Measurements from ENCODE around the gene TBK1. TPM values are rescaled to one million over a fixed set of nuclear protein-coding genes. Genes with fewer than 3 reads are reported as not detected.
"Not testable (repeated sequence)": the region's sequence is repeated elsewhere in the genome, so short reads cannot be mapped to it uniquely, and the experiment has no call there.

Gene TBK1
- polyA plus RNA-seq, 3 donors = 21.0 to 22.5 (median 21.6) TPM

DNA sequence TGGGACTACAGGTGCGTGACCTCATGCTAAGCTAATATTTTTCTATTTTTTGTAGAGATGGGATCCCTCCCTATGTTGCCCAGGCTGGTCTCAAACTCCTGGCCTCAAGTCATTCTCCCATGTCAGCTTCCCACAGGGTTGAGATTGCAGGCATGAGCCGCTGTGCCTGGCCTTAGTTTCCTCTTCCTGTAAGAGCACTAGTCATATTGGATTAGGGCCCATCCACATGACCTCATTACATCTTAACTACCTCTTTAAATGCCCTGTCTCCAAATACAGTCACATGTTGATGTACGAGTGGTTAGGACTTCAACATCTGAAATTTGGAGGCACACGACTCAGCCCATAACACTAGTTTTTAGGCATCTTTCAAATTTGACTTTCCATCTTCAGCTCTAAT, 86.2 kb downstream of the TBK1 start:
- DNase-seq (ENCODE audit: low read depth in 3 of 3, low spot score in 2 of 3) = no peak

DNA sequence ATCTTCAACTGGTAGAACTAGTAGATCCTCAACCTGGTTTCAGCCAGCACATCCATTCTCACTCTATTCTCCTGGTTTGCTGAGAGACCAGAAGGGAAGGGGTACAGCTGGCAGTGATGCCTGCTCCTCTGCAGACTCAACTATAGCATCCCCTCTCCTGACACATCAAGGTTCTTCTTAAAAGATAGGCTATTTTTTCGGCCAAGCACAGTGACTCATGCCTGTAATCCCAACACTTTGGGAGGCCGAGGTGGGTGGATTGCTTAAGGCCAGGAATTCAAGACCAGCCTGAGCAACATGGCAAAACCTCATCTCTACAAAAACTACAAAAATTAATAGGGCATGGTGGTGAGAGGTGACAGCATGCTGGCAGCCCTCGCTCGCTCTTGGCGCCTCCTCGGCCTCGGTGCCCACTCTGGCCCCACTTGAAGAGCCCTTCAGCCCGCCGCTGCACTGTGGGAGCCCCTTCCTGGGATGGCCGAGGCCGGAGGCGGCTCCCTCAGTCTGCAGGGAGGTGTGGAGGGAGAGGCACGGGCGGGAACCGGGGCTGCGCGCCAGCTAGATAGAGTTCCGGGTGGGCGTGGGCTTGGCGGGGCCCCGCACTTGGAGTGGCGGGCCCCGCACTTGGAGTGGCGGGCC, 90.6 kb downstream of the TBK1 start:
- not testable (repeated sequence) for DNase-seq (ENCODE audit: low read depth in 3 of 3, low spot score in 2 of 3)

DNA sequence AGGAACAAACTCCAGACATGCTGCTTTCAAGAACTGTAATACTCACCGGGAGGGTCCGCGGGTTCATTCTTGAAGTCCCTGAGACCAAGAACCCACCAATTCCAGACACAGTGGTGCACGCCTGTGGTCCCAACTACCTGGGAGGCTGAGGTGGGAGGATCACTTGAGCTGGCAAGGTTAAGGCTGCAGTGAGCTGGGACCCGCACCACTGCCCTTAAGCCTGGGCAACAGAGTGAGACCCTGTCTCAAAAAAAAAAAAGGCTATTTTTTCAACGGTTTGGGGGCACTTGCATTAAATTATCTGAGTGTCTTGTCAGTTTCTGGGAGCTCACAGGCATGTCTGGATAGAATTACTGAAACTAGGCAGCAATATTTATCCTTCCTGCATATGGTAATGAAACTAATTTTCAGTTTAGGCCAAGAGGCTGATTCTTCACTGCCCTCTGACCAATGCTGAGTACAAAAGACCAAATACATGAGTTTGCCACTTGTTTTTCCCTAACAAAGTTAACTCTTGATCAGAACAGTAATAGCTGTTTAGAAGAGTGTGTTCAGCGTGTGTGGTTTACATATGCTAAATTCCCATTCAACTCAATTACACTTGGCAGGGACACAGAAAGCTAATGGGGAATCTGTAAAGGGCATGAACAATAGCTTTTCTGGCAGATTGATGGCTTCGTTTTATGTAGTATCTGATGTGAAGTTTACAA, 92.6 kb downstream of the TBK1 start:
- no peak for DNase-seq (ENCODE audit: low read depth in 3 of 3, low spot score in 2 of 3)

DNA sequence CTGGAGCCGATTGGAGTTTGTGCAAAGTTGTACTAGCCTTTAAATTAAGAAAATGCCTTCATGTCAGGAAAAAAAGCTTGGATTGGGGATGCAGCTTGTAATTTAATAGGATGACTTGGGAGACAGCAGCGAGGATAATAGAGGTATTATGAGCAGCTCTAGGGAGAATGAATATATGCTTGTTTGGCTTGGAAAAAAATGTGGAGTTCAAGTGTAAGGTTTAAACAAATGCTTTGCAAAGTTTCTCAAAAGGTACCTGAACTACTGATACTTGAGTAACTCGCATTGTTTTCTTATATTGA, 93.1 kb downstream of the TBK1 start:
- DNase-seq (ENCODE audit: low read depth in 3 of 3, low spot score in 2 of 3) = no peak

GRCh38 chr12:64549108-64549507, 97.2 kb downstream of the TBK1 start:
- no peak for DNase-seq (ENCODE audit: low read depth in 3 of 3, low spot score in 2 of 3)

GRCh38 chr12:64550755-64551154, 98.8 kb downstream of the TBK1 start:
- DNase-seq (ENCODE audit: low read depth in 3 of 3, low spot score in 2 of 3) = no peak

- no peak for DNase-seq (ENCODE audit: low read depth in 3 of 3, low spot score in 2 of 3)
Measured at GRCh38 chr12:64551676-64552075, 99.8 kb downstream of the TBK1 start.

Other genes starting within 250 kb of the TBK1 start
- 1 to 10 TPM; 5.0 TPM for gene KICS2, start 229.8 kb upstream of the TBK1 start, polyA plus RNA-seq (ENCODE audit: insufficient read length in 3 of 3)
- gene C12orf56, start 61.4 kb upstream of the TBK1 start, polyA plus RNA-seq (ENCODE audit: insufficient read length in 3 of 3) = 1 to 10 TPM in 2 of 3 donors, under 1 TPM in 1; 1.00 to 1.4 (median 1.4) TPM
- gene XPOT, start 47.7 kb upstream of the TBK1 start, polyA plus RNA-seq (ENCODE audit: insufficient read length in 3 of 3) = 10 to 100 TPM; 59.2 to 65.6 (median 63.2) TPM
- gene RASSF3, start 158.4 kb downstream of the TBK1 start, polyA plus RNA-seq (ENCODE audit: insufficient read length in 3 of 3) = 10 to 100 TPM; 20.4 to 22.7 (median 21.7) TPM